ENCODE results near the gene DNASE1L2.

The DNASE1L2 gene

GRCh38 chr16:2286550-2286949 is 50.3 kb downstream of the DNASE1L2 start:
- TF ChIP-seq CTCF (IDR thresholded peaks at IDR 0.05; ENCODE audit: insufficient read depth, low read length, poor library complexity, severe bottlenecking): no peak
- no peak for DNase-seq (ENCODE audit: extremely low read depth, insufficient read length)
- no peaks in the 10 kb centered on the region for H3K27me3 ChIP-seq (replicated peaks; ENCODE audit: control insufficient read depth, insufficient read depth, low read length)

DNA sequence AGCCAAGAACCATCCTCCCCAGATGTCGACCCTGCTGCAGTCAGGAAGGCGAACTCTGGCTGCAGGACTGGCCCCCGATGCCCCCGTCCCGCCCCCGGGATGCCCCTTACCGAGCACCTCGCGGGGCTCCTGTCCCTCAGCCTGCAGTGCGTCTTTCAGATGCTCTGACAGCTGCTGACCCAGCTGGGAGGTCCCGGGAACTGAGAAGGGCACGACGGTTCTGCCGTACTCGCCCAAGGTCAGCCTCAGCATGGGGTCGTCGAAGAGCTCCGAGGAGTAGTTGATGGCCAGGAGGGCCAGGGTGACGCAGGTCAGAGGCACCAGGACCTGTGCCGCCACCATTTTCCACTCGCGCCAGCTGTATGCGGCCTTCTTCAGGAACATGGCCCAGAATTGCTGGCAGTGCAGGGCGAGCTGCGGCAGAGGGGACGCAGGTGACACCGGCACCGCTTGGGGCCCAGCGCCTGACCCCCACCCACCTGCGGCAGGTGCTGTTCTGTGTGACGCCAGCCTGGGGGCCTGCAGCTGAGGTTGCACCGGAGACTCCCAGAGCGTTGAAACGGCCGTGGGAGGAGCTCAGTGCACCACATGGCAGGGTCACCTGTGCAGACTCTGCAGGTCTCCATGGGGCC is 51.8 kb downstream of the DNASE1L2 start:
- TF ChIP-seq CTCF (IDR thresholded peaks at IDR 0.05; ENCODE audit: insufficient read depth, low read length, poor library complexity, severe bottlenecking): no peak
- Histone ChIP-seq H3K36me3 (ENCODE audit: control insufficient read depth, insufficient read depth, low read length) (no peaks in the 10 kb centered on the region; the same call in 1 of the 2 replicates), H3K4me3 (replicated peaks; ENCODE audit: low read depth, low read length) (no peak overlapping the region), H3K27me3 (replicated peaks; ENCODE audit: control insufficient read depth, insufficient read depth, low read length) (no peaks in the 10 kb centered on the region)
- no peak for DNase-seq (ENCODE audit: extremely low read depth, insufficient read length)

More at GRCh38 chr16:2286550-2286949, 50.3 kb downstream of the DNASE1L2 start:
- Histone ChIP-seq H3K4me3 (replicated peaks; ENCODE audit: low read depth, low read length) (no peak overlapping the region), H3K36me3 (ENCODE audit: control insufficient read depth, insufficient read depth, low read length) (no peaks in the 10 kb centered on the region; the same call in 1 of the 2 replicates)

Measured in GM06990 (cell line).